GM10248 (cell line): ENCODE measurements around the gene IQSEC1.

Experiments used
- CTCF ChIA-PET: fragments of 300-600 bp; sonication (Branson Sonifier 250); formaldehyde crosslinking; extraction: SDS; loops from one replicate; lab custom pipeline; 2021; ENCODE audit warnings: antibody characterized with exemption; lab: Yijun Ruan, JAX
- POLR2A ChIA-PET: fragments of 350-650 bp; sonication (Branson Sonifier 250); formaldehyde crosslinking; extraction: SDS; loops from one replicate; lab custom pipeline; 2020; ENCODE audit warnings: antibody characterized with exemption; lab: Yijun Ruan, JAX
- DNase-seq: peaks from one replicate; pipeline ENCODE4 v3.0.0; 2012; ENCODE audit errors: extremely low spot score
- CTCF ChIP-seq: IDR thresholded peaks from 2 replicates; pipeline ENCODE4 v1.5.1; 2012; ENCODE audit warnings: mild to moderate bottlenecking, low read depth; ENCODE audit errors: extremely low read depth, missing control alignments, control extremely low read depth

The IQSEC1 gene

GRCh38 chr3:12992629-12993516 is 80.4 kb downstream of the IQSEC1 start:
- ChIA-PET CTCF (interaction anchor here (1.0 to 9.2 kb wide), 6 partner anchors 10 to 151 kb away, joined by 3 to 131 read pairs (median 8); partner anchors contain the start of gene RPL32), POLR2A (no interaction called here)
- DNase-seq = no peak
- no peak for TF ChIP-seq CTCF

- no peak for DNase-seq
- ChIA-PET CTCF (interaction anchor here (1.0 to 9.2 kb wide), 2 partner anchors 9 to 15 kb away, joined by 3 to 131 read pairs; no protein-coding TSS in a partner anchor), POLR2A (no interaction called here)
- TF ChIP-seq CTCF = no peak
These were observed 81.4 kb downstream of the IQSEC1 start for GRCh38 chr3:12991861-12992281.

- POLR2A ChIA-PET = no interaction called here
- DNase-seq = no peak
- CTCF ChIA-PET = no interaction called here
- TF ChIP-seq CTCF = no peak
These were observed 81.8 kb downstream of the IQSEC1 start for GRCh38 chr3:12991481-12991837.

GRCh38 chr3:12990781-12991480 is 82.3 kb downstream of the IQSEC1 start:
- no peak for DNase-seq
- ChIA-PET CTCF (interaction anchor here (2.8 to 12.8 kb wide), 2 partner anchors 19 to 31 kb away, joined by 11 to 163 read pairs; no protein-coding TSS in a partner anchor), POLR2A (no interaction called here)
- no peak for TF ChIP-seq CTCF

- CTCF ChIA-PET = interaction anchor here (1.0 to 12.8 kb wide), 6 partner anchors 9 to 49 kb away, joined by 3 to 163 read pairs (median 7); no protein-coding TSS in a partner anchor
- DNase-seq = no peak
- POLR2A ChIA-PET = no interaction called here
- TF ChIP-seq CTCF = no peak
These were observed 82.9 kb downstream of the IQSEC1 start for GRCh38 chr3:12990306-12990705.

- ChIA-PET CTCF (interaction anchor here (1.1 to 12.8 kb wide), 5 partner anchors 11 to 32 kb away, joined by 3 to 163 read pairs (median 11); no protein-coding TSS in a partner anchor), POLR2A (no interaction called here)
- no peak for TF ChIP-seq CTCF
- DNase-seq = no peak
These were observed 84.3 kb downstream of the IQSEC1 start for GRCh38 chr3:12988728-12989454.
